Measurements from ENCODE around the gene DRD4. TPM values are rescaled to one million over a fixed set of nuclear protein-coding genes. Genes with fewer than 3 reads are reported as not detected.

The DRD4 gene
- total RNA-seq, 1 donor from 2014 or later = 0.08 TPM

- Histone ChIP-seq H3K4me3 (ENCODE audit: low read depth, low read length) (no peak overlapping the region), H3K36me3 (ENCODE audit: control insufficient read depth, insufficient read depth, low read length) (peaks cover 6% of the 10 kb centered on the region), H3K27me3 (ENCODE audit: control insufficient read depth, insufficient read depth, low read length) (no peaks in the 10 kb centered on the region)
- TF ChIP-seq CTCF (IDR thresholded peaks at IDR 0.05; ENCODE audit: insufficient read depth, low read length, poor library complexity, severe bottlenecking) = no peak
- no peak for DNase-seq (ENCODE audit: low read depth)
These were observed 35.4 kb upstream of the DRD4 start for GRCh38 chr11:601573-602245.

DNA sequence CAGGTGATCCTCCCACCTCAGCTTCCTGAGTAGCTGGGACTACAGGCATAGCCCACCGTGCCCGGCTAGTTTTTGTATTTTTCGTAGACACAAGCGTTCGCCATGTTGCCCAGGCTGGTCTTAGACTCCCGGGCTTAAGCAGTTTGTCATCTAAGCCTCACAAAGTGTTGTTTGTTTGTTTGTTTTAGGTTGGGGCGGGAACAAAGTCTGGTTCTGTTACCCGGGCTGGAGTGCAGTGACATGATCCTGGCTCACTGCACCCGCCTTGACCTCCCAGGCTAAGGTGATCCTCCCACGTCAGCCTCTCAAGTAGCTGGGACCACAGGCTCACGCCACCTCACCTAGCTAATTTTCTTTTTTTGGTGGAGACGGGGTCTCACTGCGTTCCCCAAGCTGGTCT is 33.9 kb upstream of the DRD4 start:
- no peak for DNase-seq (ENCODE audit: low read depth)
- TF ChIP-seq CTCF (IDR thresholded peaks at IDR 0.05; ENCODE audit: insufficient read depth, low read length, poor library complexity, severe bottlenecking) = no peak
- H3K27me3 ChIP-seq (ENCODE audit: control insufficient read depth, insufficient read depth, low read length) = no peaks in the 10 kb centered on the region
- H3K4me3 ChIP-seq (ENCODE audit: low read depth, low read length) = no peak overlapping the region
- peaks cover 3% of the 10 kb centered on the region for H3K36me3 ChIP-seq (ENCODE audit: control insufficient read depth, insufficient read depth, low read length)

DNA sequence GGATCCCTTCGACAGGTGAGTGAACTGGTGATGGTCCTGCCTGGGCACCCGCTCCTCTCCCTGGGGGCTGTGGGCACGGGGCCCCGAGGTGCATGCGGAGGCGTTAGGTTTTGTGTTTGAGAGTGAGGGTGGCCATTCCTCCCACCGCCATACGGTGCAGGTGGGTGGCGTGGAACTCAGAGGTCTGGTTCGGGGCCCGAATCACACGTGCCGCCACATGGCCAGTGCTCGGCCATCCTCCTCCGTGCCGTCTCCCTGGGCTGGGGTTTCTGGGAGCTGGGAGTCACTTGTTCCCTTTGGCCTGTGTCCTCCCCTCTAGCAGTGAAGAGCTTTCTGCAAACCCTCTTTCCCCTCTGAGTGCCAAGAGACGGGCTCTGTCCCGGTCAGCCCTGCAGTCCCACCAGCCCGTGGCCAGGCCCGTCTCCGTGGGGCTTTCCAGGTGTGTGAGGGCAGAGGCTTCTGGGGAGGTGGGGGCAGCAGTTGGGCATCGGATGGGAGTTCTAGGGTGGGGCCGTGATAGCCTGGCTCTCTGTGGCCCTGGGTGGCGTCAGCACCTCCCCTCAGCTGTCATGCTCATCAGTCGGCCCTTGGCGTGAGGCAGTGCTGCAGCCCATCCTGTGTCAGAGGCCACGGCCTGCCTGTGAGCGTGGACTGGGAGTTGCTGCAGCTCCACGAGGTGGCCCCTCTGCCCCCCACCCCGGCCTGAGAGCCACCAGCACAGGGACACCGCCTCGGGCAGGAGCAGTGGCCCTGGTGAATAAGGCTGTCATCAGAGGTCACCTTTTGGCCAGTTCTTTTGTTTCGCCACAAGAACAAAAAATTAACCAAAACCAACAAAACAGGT is 31.6 kb upstream of the DRD4 start:
- no peak for TF ChIP-seq CTCF (IDR thresholded peaks at IDR 0.05; ENCODE audit: insufficient read depth, low read length, poor library complexity, severe bottlenecking)
- H3K27me3 ChIP-seq (ENCODE audit: control insufficient read depth, insufficient read depth, low read length) = no peaks in the 10 kb centered on the region
- DNase-seq (ENCODE audit: low read depth) = no peak
- H3K4me3 ChIP-seq (ENCODE audit: low read depth, low read length) = no peak overlapping the region
- peaks cover 4% of the 10 kb centered on the region for H3K36me3 ChIP-seq (ENCODE audit: control insufficient read depth, insufficient read depth, low read length)

- peaks cover 5% of the 10 kb centered on the region for H3K36me3 ChIP-seq (ENCODE audit: control insufficient read depth, insufficient read depth, low read length)
- TF ChIP-seq CTCF (IDR thresholded peaks at IDR 0.05; ENCODE audit: insufficient read depth, low read length, poor library complexity, severe bottlenecking) = no peak
- no peak overlapping the region for H3K4me3 ChIP-seq (ENCODE audit: low read depth, low read length)
- no peaks in the 10 kb centered on the region for H3K27me3 ChIP-seq (ENCODE audit: control insufficient read depth, insufficient read depth, low read length)
- DNase-seq (ENCODE audit: low read depth) = peak; percentile 18
These were observed 30.8 kb upstream of the DRD4 start for GRCh38 chr11:606245-606644.

GRCh38 chr11:607020-607780 is 29.9 kb upstream of the DRD4 start:
- no peak for TF ChIP-seq CTCF (IDR thresholded peaks at IDR 0.05; ENCODE audit: insufficient read depth, low read length, poor library complexity, severe bottlenecking)
- H3K4me3 ChIP-seq (ENCODE audit: low read depth, low read length) = no peak overlapping the region
- DNase-seq (ENCODE audit: low read depth) = no peak
- H3K36me3 ChIP-seq (ENCODE audit: control insufficient read depth, insufficient read depth, low read length) = peaks cover 7% of the 10 kb centered on the region
- H3K27me3 ChIP-seq (ENCODE audit: control insufficient read depth, insufficient read depth, low read length) = no peaks in the 10 kb centered on the region
